Activated CD4-positive, alpha-beta memory T cell treated with anti-CD3 and anti-CD28 coated beads, Interleukin-2, amount 10 ng/mL, durations not matched to agents 7 days and 5 days (primary cell): ENCODE data around the gene EPX. TPM values are rescaled to one million over a fixed set of nuclear protein-coding genes. Genes with fewer than 3 reads are reported as not detected.

Experiments used
- CTCF ChIA-PET: fragments of 350-600 bp; sonication (Branson Sonifier 250); formaldehyde crosslinking; loops from one replicate; lab custom pipeline; 2021; ENCODE audit warnings: antibody characterized with exemption, inconsistent platforms; lab: Charles Lee
- POLR2A ChIA-PET: fragments of 350-600 bp; sonication (Branson Sonifier 250); formaldehyde crosslinking; loops from one replicate; lab custom pipeline; 2021; ENCODE audit warnings: antibody characterized with exemption; lab: Charles Lee
- DNase-seq: peaks from one replicate; pipeline ENCODE4 v3.0.0-alpha.2; 2020
- H3K27ac Mint-ChIP-seq: one replicate; pipeline ENCODE4 v1.8.0; 2021; ENCODE audit warnings: mild to moderate bottlenecking, mixed read lengths
- H3K27me3 Mint-ChIP-seq: one replicate; pipeline ENCODE4 v1.8.0; 2021; ENCODE audit warnings: mixed read lengths
- H3K36me3 Mint-ChIP-seq: one replicate; pipeline ENCODE4 v1.8.0; 2021; ENCODE audit warnings: low read depth, mixed read lengths
- H3K4me1 Mint-ChIP-seq: one replicate; pipeline ENCODE4 v1.8.0; 2021; ENCODE audit warnings: mixed read lengths
- H3K4me3 Mint-ChIP-seq: one replicate; pipeline ENCODE4 v1.8.0; 2021; ENCODE audit warnings: mild to moderate bottlenecking, mixed read lengths
- H3K9me3 Mint-ChIP-seq: one replicate; pipeline ENCODE4 v1.8.0; 2021; ENCODE audit warnings: mixed read lengths
- total RNA-seq, 2 experiments: library from RNA; stranded (reverse); gene quantifications; one replicate each; pipeline ENCODE4 v1.2.3, GENCODE V29; 2021

The EPX gene
- total RNA-seq, 2 experiments from 2014 or later = not detected

DNA sequence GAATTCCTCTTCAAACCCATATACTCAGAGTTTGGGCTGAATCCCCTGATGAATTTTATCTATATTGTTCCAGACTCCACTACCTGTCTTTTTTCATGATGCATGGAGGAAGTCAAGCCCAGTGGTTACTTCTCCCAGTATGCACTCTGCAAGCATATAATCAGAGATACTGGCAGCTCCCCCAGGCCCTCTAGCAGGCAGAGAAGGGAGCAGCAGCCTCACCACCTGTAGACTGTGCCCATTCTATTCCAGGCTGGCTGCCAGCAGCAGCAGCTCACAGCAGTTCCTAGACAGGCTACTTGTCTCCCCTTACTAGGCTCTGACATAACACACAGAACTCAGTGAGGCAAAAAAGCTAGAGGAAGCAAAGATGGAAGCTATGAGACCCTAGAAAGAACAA is 23.2 kb downstream of the EPX start:
- Mint-ChIP-seq H3K27me3 (no peaks in the 10 kb centered on the region), H3K9me3 (no peaks in the 10 kb centered on the region), H3K4me3 (no peak overlapping the region), H3K27ac (no peak overlapping the region), H3K4me1 (peaks cover 29% of the 10 kb centered on the region), H3K36me3 (peaks cover 4% of the 10 kb centered on the region)
- ChIA-PET CTCF (interaction anchor here (1.0 to 2.3 kb wide), 3 partner anchors 15 to 218 kb away, joined by 3 to 13 read pairs (median 3); no protein-coding TSS in a partner anchor), POLR2A (no interaction called here)
- no peak for DNase-seq

- no peak overlapping the region for H3K27ac Mint-ChIP-seq
Observed at GRCh38 chr17:58217766-58218165, 25.2 kb downstream of the EPX start.

GRCh38 chr17:58219007-58219788 is 26.7 kb downstream of the EPX start, which contains the start of gene MKS1:
MKS1 (minus strand) TSS chr17:58219255; CDS start chr17:58219230, 25 bp downstream.
- peak; percentile 97 for DNase-seq
- Mint-ChIP-seq H3K4me3 (peak within 1 kb of the TSS; percentile 95), H3K36me3 (no peaks in the 10 kb centered on the region), H3K27ac (peak within 1 kb of the TSS; percentile 93), H3K9me3 (no peaks in the 10 kb centered on the region), H3K27me3 (peaks cover 4% of the 10 kb centered on the region), H3K4me1 (peaks cover 30% of the 10 kb centered on the region)
- CTCF ChIA-PET = interaction anchor here (0.9 to 1.6 kb wide), 11 partner anchors 10 to 269 kb away, joined by 3 to 6 read pairs (median 3); partner anchors contain the start of genes HSF5 and RNF43
- POLR2A ChIA-PET = interaction anchor here (1.0 to 3.7 kb wide), 14 partner anchors 10 to 412 kb away, joined by 3 to 15 read pairs (median 4); partner anchors contain the start of genes DYNLL2, MRPS23, SRSF1 and SUPT4H1

More at GRCh38 chr17:58217766-58218165, 25.2 kb downstream of the EPX start:
- H3K4me3 Mint-ChIP-seq = peak overlapping the region; percentile 95
- peaks cover 3% of the 10 kb centered on the region for H3K27me3 Mint-ChIP-seq
- no peak for DNase-seq
- H3K4me1 Mint-ChIP-seq = peaks cover 28% of the 10 kb centered on the region
- H3K9me3 Mint-ChIP-seq = no peaks in the 10 kb centered on the region
- ChIA-PET CTCF (interaction anchor here (0.8 to 1.2 kb wide), 2 partner anchors 30 to 105 kb away, joined by 3 read pairs; no protein-coding TSS in a partner anchor), POLR2A (interaction anchor here (0.9 to 3.7 kb wide), 3 partner anchors 13 to 414 kb away, joined by 3 to 15 read pairs (median 9); partner anchors contain the start of gene SRSF1)
- peaks cover 4% of the 10 kb centered on the region for H3K36me3 Mint-ChIP-seq

DNA sequence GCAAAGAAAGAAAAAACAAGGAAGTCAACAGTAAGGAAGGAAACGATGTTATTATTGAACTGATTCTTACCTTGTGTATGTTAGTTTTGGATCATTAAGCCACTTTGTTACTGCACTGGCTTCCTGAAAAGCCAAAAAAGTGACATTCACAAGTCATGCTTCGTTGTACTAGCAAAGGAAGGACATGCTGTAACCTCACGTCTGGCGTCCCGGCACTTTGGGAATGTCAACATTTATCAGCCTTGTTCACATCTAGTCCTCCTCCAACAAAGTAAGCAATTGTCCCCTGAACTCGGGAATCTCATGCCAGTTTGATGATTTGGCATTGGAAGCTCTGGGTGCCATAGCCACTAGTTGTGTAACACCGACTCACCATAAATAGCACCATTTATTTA is 27.3 kb downstream of the EPX start:
- Mint-ChIP-seq H3K4me3 (peak overlapping the region; percentile 95), H3K27me3 (peaks cover 8% of the 10 kb centered on the region), H3K9me3 (no peaks in the 10 kb centered on the region), H3K36me3 (no peaks in the 10 kb centered on the region), H3K27ac (peak overlapping the region; percentile 93), H3K4me1 (peaks cover 33% of the 10 kb centered on the region)
- POLR2A ChIA-PET = interaction anchor here (1.0 to 3.7 kb wide), 12 partner anchors 9 to 412 kb away, joined by 3 to 15 read pairs (median 4); partner anchors contain the start of genes DYNLL2, MRPS23, SRSF1 and SUPT4H1
- no peak for DNase-seq
- CTCF ChIA-PET = interaction anchor here (0.7 to 1.6 kb wide), 9 partner anchors 12 to 268 kb away, joined by 3 to 6 read pairs (median 3); partner anchors contain the start of genes HSF5 and RNF43

DNA sequence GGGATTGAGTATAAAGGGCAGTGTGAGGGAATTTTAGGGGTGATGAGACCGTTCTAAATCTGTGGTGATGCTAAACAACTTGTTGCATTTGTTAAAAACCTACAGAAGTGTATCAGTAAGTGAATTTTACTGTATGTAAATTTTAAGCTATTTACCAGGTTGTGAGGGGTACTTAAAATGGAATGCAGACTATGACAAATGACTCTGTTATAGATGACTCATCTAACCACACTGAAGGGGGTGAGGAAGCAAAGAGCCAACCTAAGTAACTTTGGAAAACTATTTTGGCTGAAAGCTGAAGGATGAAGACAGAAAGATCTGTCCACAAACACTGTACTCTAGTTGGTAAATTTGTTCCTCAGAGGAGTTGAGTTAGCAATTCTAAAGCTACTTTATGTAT is 31.8 kb downstream of the EPX start:
- peaks cover 15% of the 10 kb centered on the region for H3K4me1 Mint-ChIP-seq
- H3K27ac Mint-ChIP-seq = no peak overlapping the region
- no peaks in the 10 kb centered on the region for H3K36me3 Mint-ChIP-seq
- POLR2A ChIA-PET = interaction anchor here (1.1 kb wide), 1 partner anchor 24 kb away, joined by 3 read pairs; no protein-coding TSS in a partner anchor
- no peaks in the 10 kb centered on the region for H3K9me3 Mint-ChIP-seq
- CTCF ChIA-PET = interaction anchor here (0.8 to 0.9 kb wide), 2 partner anchors 26 to 193 kb away, joined by 3 read pairs; partner anchors contain the start of gene RNF43
- DNase-seq = no peak
- no peak overlapping the region for H3K4me3 Mint-ChIP-seq
- peaks cover 27% of the 10 kb centered on the region for H3K27me3 Mint-ChIP-seq

GRCh38 chr17:58227733-58228132 is 35.2 kb downstream of the EPX start:
- Mint-ChIP-seq H3K27me3 (peaks cover 41% of the 10 kb centered on the region), H3K4me1 (peaks cover 12% of the 10 kb centered on the region), H3K9me3 (no peaks in the 10 kb centered on the region), H3K27ac (no peak overlapping the region), H3K4me3 (no peak overlapping the region), H3K36me3 (no peaks in the 10 kb centered on the region)
- no peak for DNase-seq
- CTCF ChIA-PET = interaction anchor here (1.0 to 1.5 kb wide), 2 partner anchors 28 to 106 kb away, joined by 3 read pairs; no protein-coding TSS in a partner anchor
- POLR2A ChIA-PET = interaction anchor here (0.8 to 1.0 kb wide), 2 partner anchors 9 to 26 kb away, joined by 3 to 4 read pairs; no protein-coding TSS in a partner anchor

DNA sequence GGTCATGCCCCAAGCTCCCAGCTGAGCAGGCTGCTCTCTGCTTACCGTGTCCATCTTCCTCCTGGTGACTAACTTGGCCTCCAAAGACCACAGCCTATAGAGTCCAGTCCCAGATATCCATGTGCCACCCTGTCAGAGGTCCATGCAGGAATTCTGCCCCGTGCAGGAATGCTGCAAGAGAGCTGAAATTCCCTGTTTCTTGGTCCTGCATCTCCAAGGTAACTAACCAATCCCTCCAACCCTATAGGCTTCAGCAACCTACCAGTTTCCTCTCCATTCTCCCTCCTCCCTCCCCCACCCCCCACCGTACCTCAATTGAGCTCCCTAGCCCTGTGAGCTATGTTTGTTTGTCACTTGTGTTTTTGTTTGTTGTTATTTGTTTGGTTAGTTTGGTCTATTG is 36.2 kb downstream of the EPX start:
- POLR2A ChIA-PET = interaction anchor here (0.8 to 1.4 kb wide), 3 partner anchors 9 to 27 kb away, joined by 3 to 5 read pairs (median 4); partner anchors contain the start of genes LPO and MKS1
- no peak overlapping the region for H3K27ac Mint-ChIP-seq
- CTCF ChIA-PET = interaction anchor here (1.5 kb wide), 1 partner anchor 29 kb away, joined by 3 read pairs; no protein-coding TSS in a partner anchor
- H3K27me3 Mint-ChIP-seq = peaks cover 43% of the 10 kb centered on the region
- H3K36me3 Mint-ChIP-seq = no peaks in the 10 kb centered on the region
- H3K9me3 Mint-ChIP-seq = no peaks in the 10 kb centered on the region
- no peak overlapping the region for H3K4me3 Mint-ChIP-seq
- peaks cover 13% of the 10 kb centered on the region for H3K4me1 Mint-ChIP-seq
- DNase-seq = no peak

DNA sequence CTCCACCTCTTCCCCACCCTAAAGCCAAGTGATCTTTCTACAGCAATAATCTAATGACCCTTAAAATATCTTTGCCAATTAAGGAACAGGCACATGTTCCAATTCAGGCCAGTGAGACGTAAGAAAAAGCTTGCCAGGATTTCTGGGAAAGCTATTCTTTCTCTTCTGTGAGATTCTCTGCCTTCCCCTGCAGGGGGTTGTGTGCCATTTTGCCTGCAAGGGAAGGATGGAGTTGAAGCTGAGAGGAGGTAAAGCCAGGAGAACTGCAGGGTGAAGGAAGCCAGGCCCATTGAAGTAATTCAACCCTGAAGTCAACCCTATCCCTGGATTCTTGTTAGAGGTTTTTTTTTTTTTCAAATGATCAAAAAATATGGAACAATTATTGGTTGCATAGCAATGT is 36.9 kb downstream of the EPX start:
- POLR2A ChIA-PET = interaction anchor here (0.6 to 1.4 kb wide), 3 partner anchors 9 to 779 kb away, joined by 3 to 5 read pairs (median 3); partner anchors contain the start of genes LPO and MKS1
- DNase-seq = no peak
- CTCF ChIA-PET = no interaction called here
- Mint-ChIP-seq H3K36me3 (no peaks in the 10 kb centered on the region), H3K27me3 (peaks cover 43% of the 10 kb centered on the region), H3K4me3 (no peak overlapping the region), H3K9me3 (no peaks in the 10 kb centered on the region), H3K27ac (no peak overlapping the region), H3K4me1 (peaks cover 9% of the 10 kb centered on the region)

- Mint-ChIP-seq H3K9me3 (no peaks in the 10 kb centered on the region), H3K27me3 (peaks cover 45% of the 10 kb centered on the region), H3K4me1 (peaks cover 8% of the 10 kb centered on the region), H3K27ac (no peak overlapping the region), H3K36me3 (no peaks in the 10 kb centered on the region), H3K4me3 (no peak overlapping the region)
- ChIA-PET POLR2A (interaction anchor here (1.8 kb wide), 1 partner anchor 11 kb away, joined by 9 read pairs; the partner anchor contains the start of gene MKS1), CTCF (no interaction called here)
- DNase-seq = no peak
Observed at GRCh38 chr17:58229881-58230280, 37.4 kb downstream of the EPX start.

GRCh38 chr17:58231641-58232040 is 39.1 kb downstream of the EPX start:
- no peak overlapping the region for H3K4me3 Mint-ChIP-seq
- no peak overlapping the region for H3K27ac Mint-ChIP-seq
- ChIA-PET POLR2A (interaction anchor here (1.8 kb wide), 1 partner anchor 13 kb away, joined by 9 read pairs; the partner anchor contains the start of gene MKS1), CTCF (interaction anchor here (0.6 to 1.1 kb wide), 2 partner anchors 12 to 213 kb away, joined by 3 to 4 read pairs; partner anchors contain the start of gene MKS1)
- no peaks in the 10 kb centered on the region for H3K36me3 Mint-ChIP-seq
- peaks cover 8% of the 10 kb centered on the region for H3K4me1 Mint-ChIP-seq
- DNase-seq = no peak
- peaks cover 56% of the 10 kb centered on the region for H3K27me3 Mint-ChIP-seq
- no peaks in the 10 kb centered on the region for H3K9me3 Mint-ChIP-seq

DNA sequence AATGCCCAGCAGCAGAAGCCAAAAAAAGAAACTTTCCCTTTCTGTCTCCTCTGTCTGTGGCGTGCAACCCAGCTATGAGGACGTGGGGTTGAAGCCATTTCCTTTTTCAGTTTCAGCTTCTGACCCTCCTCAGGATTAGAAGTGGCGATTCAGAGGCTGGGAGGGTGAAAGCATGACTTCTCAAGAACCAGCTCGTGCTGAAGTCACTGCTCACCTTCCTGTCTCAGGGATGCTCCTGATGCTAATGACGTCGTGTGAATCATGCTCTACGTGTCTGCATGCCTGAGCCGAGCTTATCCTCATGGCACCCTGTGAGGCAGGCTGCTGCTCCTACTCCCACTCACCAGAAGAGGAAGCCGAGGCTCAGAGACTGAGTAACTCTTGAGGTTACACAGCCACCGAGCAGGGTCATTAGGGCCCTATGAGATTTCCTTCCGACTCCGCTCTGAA is 40.2 kb downstream of the EPX start:
- Mint-ChIP-seq H3K9me3 (no peaks in the 10 kb centered on the region), H3K36me3 (no peaks in the 10 kb centered on the region), H3K27me3 (peaks cover 59% of the 10 kb centered on the region), H3K27ac (no peak overlapping the region), H3K4me1 (peaks cover 8% of the 10 kb centered on the region), H3K4me3 (no peak overlapping the region)
- POLR2A ChIA-PET = no interaction called here
- CTCF ChIA-PET = interaction anchor here (0.6 to 1.5 kb wide), 3 partner anchors 13 to 217 kb away, joined by 3 to 4 read pairs (median 4); partner anchors contain the start of gene MKS1
- DNase-seq = no peak

DNA sequence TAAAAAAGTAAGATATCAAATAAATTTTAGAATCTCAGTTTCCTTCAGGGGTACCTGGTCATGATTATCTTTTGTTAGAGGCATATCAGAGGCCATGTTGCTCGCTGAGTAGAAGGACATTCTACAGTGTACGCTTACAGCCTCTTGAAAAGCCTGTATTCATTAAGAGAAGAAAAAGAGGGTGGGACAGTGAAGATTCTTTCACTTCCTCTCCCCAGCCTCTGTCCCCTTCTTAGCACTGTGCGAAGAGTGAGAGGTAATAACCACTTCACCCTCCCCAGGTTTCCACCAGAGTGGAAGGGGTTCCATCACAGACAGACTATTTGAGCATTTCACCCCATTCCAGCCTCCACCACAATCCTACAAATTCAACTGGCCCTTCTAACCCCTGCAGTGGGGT is 41.0 kb downstream of the EPX start:
- ChIA-PET CTCF (interaction anchor here (1.5 kb wide), 1 partner anchor 16 kb away, joined by 4 read pairs; no protein-coding TSS in a partner anchor), POLR2A (no interaction called here)
- no peak overlapping the region for H3K4me3 Mint-ChIP-seq
- H3K36me3 Mint-ChIP-seq = no peaks in the 10 kb centered on the region
- peaks cover 57% of the 10 kb centered on the region for H3K27me3 Mint-ChIP-seq
- no peak overlapping the region for H3K27ac Mint-ChIP-seq
- H3K9me3 Mint-ChIP-seq = no peaks in the 10 kb centered on the region
- H3K4me1 Mint-ChIP-seq = peaks cover 8% of the 10 kb centered on the region
- DNase-seq = no peak
